GM18505 (cell line): ENCODE data around the gene ME1.
A peak's percentile ranks its signal among the peaks of the same experiment; 100 is the strongest.
"Not testable (repeated sequence)": the region's sequence is repeated elsewhere in the genome, so short reads cannot be mapped to it uniquely, and the experiment has no call there.

Experiments used
- ATAC-seq: cut with Tn5 transposase; IDR thresholded peaks from one replicate; pipeline ENCODE4 v1.9.1; 2021; ENCODE audit not compliant: unreplicated experiment
- POLR2A ChIP-seq: IDR thresholded peaks from 4 replicates; pipeline ENCODE4 v1.6.1; 2011; ENCODE audit warnings: borderline replicate concordance; ENCODE audit not compliant: insufficient read depth, insufficient read length; ENCODE audit errors: extremely low read depth

Gene ME1

GRCh38 chr6:83198486-83199172, 232.2 kb downstream of the ME1 start:
- no peak for ATAC-seq
- TF ChIP-seq POLR2A, result no peak

GRCh38 chr6:83193747-83194566, 236.9 kb downstream of the ME1 start:
- TF ChIP-seq POLR2A, result no peak
- peak; percentile 7 for ATAC-seq

- ATAC-seq, result peak; percentile 98
- TF ChIP-seq POLR2A, result peak; percentile 88
Observed at GRCh38 chr6:83192871-83193746, 237.7 kb downstream of the ME1 start, which contains the start of the genes PGM3 and RWDD2A. PGM3 (minus strand) TSS chr6:83193265; CDS start chr6:83191012, 2,253 bp downstream. RWDD2A (plus strand) TSS chr6:83193357; CDS start chr6:83194452, 1,095 bp downstream.

GRCh38 chr6:83192456-83192855, 238.4 kb downstream of the ME1 start:
- no peak for ATAC-seq
- no peak for TF ChIP-seq POLR2A

GRCh38 chr6:83191974-83192373, 238.9 kb downstream of the ME1 start:
- not testable (repeated sequence) for ATAC-seq

GRCh38 chr6:83190626-83191025, 240.2 kb downstream of the ME1 start:
- TF ChIP-seq POLR2A, result no peak
- no peak for ATAC-seq

GRCh38 chr6:83188501-83188900, 242.3 kb downstream of the ME1 start:
- ATAC-seq, result no peak
- no peak for TF ChIP-seq POLR2A

- ATAC-seq, result no peak
- TF ChIP-seq POLR2A, result no peak
Observed at GRCh38 chr6:83185096-83185495, 245.8 kb downstream of the ME1 start.

- TF ChIP-seq POLR2A, result no peak
- no peak for ATAC-seq
Observed at GRCh38 chr6:83183082-83183828, 247.6 kb downstream of the ME1 start.

- TF ChIP-seq POLR2A, result no peak
- ATAC-seq, result no peak
Observed at GRCh38 chr6:83182114-83182513, 248.7 kb downstream of the ME1 start.

GRCh38 chr6:83180426-83180950, 250.4 kb downstream of the ME1 start:
- ATAC-seq, result no peak
- no peak for TF ChIP-seq POLR2A

GRCh38 chr6:83176246-83176645, 254.6 kb downstream of the ME1 start:
- no peak for TF ChIP-seq POLR2A
- no peak for ATAC-seq
